HepG2 (cell line): ENCODE measurements around the gene PRDX2. TPM values are rescaled to one million over a fixed set of nuclear protein-coding genes. Genes with fewer than 3 reads are reported as not detected.

Source experiments
- ASH2L ChIP-seq: fragments of 300-600, 200-600 bp; sonication (generic); IDR thresholded peaks from 2 replicates; pipeline ENCODE4 v1.7.0; 2017; ENCODE audit warnings: low read depth, mild to moderate bottlenecking, moderate library complexity, mixed read lengths, low read length; ENCODE audit not compliant: insufficient read length
- PITX1 ChIP-seq: sonication (generic); formaldehyde crosslinking; IDR thresholded peaks from 2 replicates; pipeline ENCODE4 v1.5.1; 2020; ENCODE audit warnings: mild to moderate bottlenecking, missing genetic modification reagents
- RXRA ChIP-seq: sonication (generic); formaldehyde crosslinking; IDR thresholded peaks from 2 replicates; pipeline ENCODE4 v1.5.1; 2020; ENCODE audit warnings: missing genetic modification reagents
- TFDP1 ChIP-seq: IDR thresholded peaks from 2 replicates; pipeline ENCODE4 v1.6.1; 2016; ENCODE audit warnings: missing compliant biosample characterization, missing genetic modification reagents, borderline replicate concordance
- TFDP2 ChIP-seq: sonication (generic); formaldehyde crosslinking; IDR thresholded peaks from 2 replicates; pipeline ENCODE4 v1.4.0; 2020; ENCODE audit warnings: missing genetic modification reagents
- THAP7 ChIP-seq: sonication (generic); formaldehyde crosslinking; IDR thresholded peaks from 2 replicates; pipeline ENCODE4 v1.8.1; 2023; ENCODE audit warnings: mild to moderate bottlenecking, missing genetic modification reagents
- ZBTB34 ChIP-seq: sonication (generic); formaldehyde crosslinking; IDR thresholded peaks from 2 replicates; pipeline ENCODE4 v1.8.0; 2022; ENCODE audit warnings: mild to moderate bottlenecking, missing genetic modification reagents
- ZNF18 ChIP-seq: sonication (generic); formaldehyde crosslinking; IDR thresholded peaks from 2 replicates; pipeline ENCODE4 v1.8.0; 2022; ENCODE audit warnings: mild to moderate bottlenecking, missing genetic modification reagents; ENCODE audit not compliant: insufficient replicate concordance
- ZNF770 ChIP-seq: sonication (generic); formaldehyde crosslinking; IDR thresholded peaks from 2 replicates; pipeline ENCODE4 v1.5.0; 2020; ENCODE audit warnings: mild to moderate bottlenecking, missing genetic modification reagents
- ZNF788 ChIP-seq: sonication (generic); formaldehyde crosslinking; IDR thresholded peaks from 2 replicates; pipeline ENCODE4 v1.5.0; 2020; ENCODE audit warnings: mild to moderate bottlenecking, missing genetic modification reagents, borderline replicate concordance
- ZSCAN5A ChIP-seq: sonication (generic); formaldehyde crosslinking; IDR thresholded peaks from 2 replicates; pipeline ENCODE4 v1.8.0; 2022; ENCODE audit warnings: mild to moderate bottlenecking, missing genetic modification reagents, borderline replicate concordance
- ZXDC ChIP-seq: sonication (generic); formaldehyde crosslinking; IDR thresholded peaks from 2 replicates; pipeline ENCODE4 v1.5.0; 2020; ENCODE audit warnings: mild to moderate bottlenecking, missing genetic modification reagents
- polyA plus RNA-seq, 8 experiments: library from polyadenylated mRNA; depleted of rRNA in 3 of 8; stranded (reverse) in 7 of 8; unstranded in 1 of 8; fragments of >200 nt; fragmentation: Illumina TruSeq in 4 of 8; extraction: Trizol in 4 of 8; gene quantifications; 2 replicates each; pipeline versions ENCODE4 v1.2.1 to v1.2.3, GENCODE V29; 2011 to 2016; ENCODE audit warnings: low read depth in 4 of 8, missing spikeins in 1 of 8, mixed read lengths in 1 of 8; ENCODE audit not compliant: insufficient read depth in 1 of 8
- total RNA-seq, 5 experiments: library from RNA; depleted of rRNA; stranded (reverse); fragments of >200 nt; fragmentation: Illumina TruSeq; extraction: Trizol; gene quantifications; 2 replicates each; pipeline ENCODE4 v1.2.3, GENCODE V29; 2016; ENCODE audit warnings: low read depth in 1 of 5

The PRDX2 gene
- total and polyA plus RNA-seq, 2 of the 13 experiments (the other 11 are each of a cell fraction or from before 2014, with no cell fraction given): 218 to 381 TPM

- TF ChIP-seq RXRA: peak; percentile 53
- TF ChIP-seq ZBTB34: no peak
- TF ChIP-seq ZXDC: no peak
- TF ChIP-seq ASH2L: peak; percentile 32
- no peak for TF ChIP-seq ZNF18 (CRISPR knock-in tag)
- peak; percentile 55; the same call in 1 of the 2 replicates for TF ChIP-seq ZNF788 (CRISPR knock-in tag)
- TF ChIP-seq ZSCAN5A: no peak
- peak; percentile 63; the same call in 1 of the 2 replicates for TF ChIP-seq TFDP2 (CRISPR knock-in tag)
- TF ChIP-seq ZNF770: peak; percentile 79
- TF ChIP-seq TFDP1 (CRISPR knock-in tag): peak; percentile 63; the same call in 1 of the 2 replicates
- TF ChIP-seq PITX1 (CRISPR knock-in tag): peak; percentile 10; the same call in 1 of the 2 replicates
- TF ChIP-seq THAP7 (CRISPR knock-in tag): peak; percentile 84
Observed at GRCh38 chr19:12789904-12790619, 11.5 kb downstream of the PRDX2 start (continued).
